Fibroblast of lung (primary cell): ENCODE results near the gene IL1F10. TPM values are rescaled to one million over a fixed set of nuclear protein-coding genes. Genes with fewer than 3 reads are reported as not detected.

Experiments
- DNase-seq, 2 donors: peaks; one replicate each; pipeline versions ENCODE4 v3.0.0 to v3.0.0-alpha.2; 2010; ENCODE audit warnings: low read depth in 2 of 2
- H2AFZ ChIP-seq: 2 replicates; pipeline ENCODE4 v1.5.1; 2012; ENCODE audit warnings: low read length, control low read depth, inconsistent platforms
- H3K27ac ChIP-seq: 2 replicates; pipeline ENCODE4 v1.5.1; 2011; ENCODE audit warnings: low read length, control low read depth; ENCODE audit not compliant: insufficient read depth
- H3K27me3 ChIP-seq: 2 replicates; pipeline ENCODE4 v1.5.1; 2011; ENCODE audit warnings: mild to moderate bottlenecking, low read length; ENCODE audit not compliant: control insufficient read depth, insufficient read depth
- H3K36me3 ChIP-seq: 2 replicates; pipeline ENCODE4 v1.5.1; 2011; ENCODE audit warnings: low read length; ENCODE audit not compliant: control insufficient read depth, insufficient read depth
- H3K4me1 ChIP-seq: 2 replicates; pipeline ENCODE4 v1.5.1; 2011; ENCODE audit warnings: low read length; ENCODE audit not compliant: control insufficient read depth, insufficient read depth; ENCODE audit errors: extremely low read depth
- H3K4me2 ChIP-seq: 2 replicates; pipeline ENCODE4 v1.5.1; 2011; ENCODE audit warnings: low read length, control low read depth; ENCODE audit not compliant: insufficient read depth; ENCODE audit errors: extremely low read depth
- H3K4me3 ChIP-seq, 4 experiments: fragments of 200-600 bp in 1 of 4; sonication (generic) in 1 of 4; replicated peaks in 1 of 4; 2 replicates each; pipeline ENCODE4 v1.5.1; 2011 to 2016; ENCODE audit warnings: low read length in 4 of 4, low read depth in 3 of 4, mild to moderate bottlenecking in 3 of 4, control low read depth in 2 of 4, inconsistent platforms in 1 of 4, mixed read lengths in 1 of 4; ENCODE audit not compliant: insufficient read depth in 1 of 4; ENCODE audit errors: control extremely low read depth in 1 of 4
- H3K79me2 ChIP-seq: 2 replicates; pipeline ENCODE4 v1.5.1; 2012; ENCODE audit warnings: mild to moderate bottlenecking, low read length, inconsistent platforms; ENCODE audit not compliant: control insufficient read depth, insufficient read depth
- H3K9ac ChIP-seq: 2 replicates; pipeline ENCODE4 v1.5.1; 2011; ENCODE audit warnings: mild to moderate bottlenecking, low read length, control low read depth; ENCODE audit not compliant: insufficient read depth
- H3K9me3 ChIP-seq: 2 replicates; pipeline ENCODE4 v1.5.1; 2012; ENCODE audit warnings: low read depth, low read length; ENCODE audit not compliant: control insufficient read depth, insufficient read depth
- H4K20me1 ChIP-seq: 2 replicates; pipeline ENCODE4 v1.5.1; 2011; ENCODE audit warnings: low read length; ENCODE audit not compliant: control insufficient read depth, insufficient read depth; ENCODE audit errors: extremely low read depth
- CTCF ChIP-seq, 2 donors: IDR thresholded peaks in 1 of 2; conservative IDR thresholded peaks in 1 of 2; 1 replicate in 1 of 2; 2 replicates in 1 of 2; pipeline ENCODE4 v1.5.1; 2011 to 2012; ENCODE audit warnings: low read length in 2 of 2, control low read depth in 1 of 2, inconsistent platforms in 1 of 2, low read depth in 1 of 2, mild to moderate bottlenecking in 1 of 2
- EZH2 ChIP-seq: IDR thresholded peaks from 2 replicates; pipeline ENCODE4 v1.5.1; 2012; ENCODE audit warnings: low read length, control low read depth, mild to moderate bottlenecking; ENCODE audit errors: missing control alignments
- polyA plus RNA-seq, 2 donors: library from polyadenylated mRNA; depleted of rRNA in 1 of 2; stranded (reverse) in 1 of 2; unstranded in 1 of 2; fragments of >200 nt; gene quantifications; 2 replicates each; pipeline ENCODE4 v1.2.1, GENCODE V29; 2011 to 2012; ENCODE audit warnings: missing spikeins in 1 of 2
- total RNA-seq: library from RNA; depleted of rRNA; stranded (reverse); fragments of >200 nt; gene quantifications from 2 replicates; pipeline ENCODE4 v1.2.1, GENCODE V29; 2014

Gene IL1F10
- total and polyA plus RNA-seq, 2 donors (not counting 1 experiment from before 2014, with no cell fraction given): not detected

- Histone ChIP-seq H3K4me2 (no peak overlapping the region), H3K9ac (no peak overlapping the region), H3K9me3 (no peaks in the 10 kb centered on the region), H3K27ac (no peak overlapping the region), H3K79me2 (no peaks in the 10 kb centered on the region), H3K4me1 (no peaks in the 10 kb centered on the region), H3K36me3 (no peaks in the 10 kb centered on the region), H2AFZ (no peak overlapping the region), H3K4me3 (no peak overlapping the region), H3K27me3 (peaks cover under 1% of the 10 kb centered on the region), H4K20me1 (no peaks in the 10 kb centered on the region)
- DNase-seq: no peak
- TF ChIP-seq CTCF (conservative IDR thresholded peaks at IDR 0.05 in 1 of 2, IDR thresholded peaks at IDR 0.05 in 1 of 2; ENCODE audit: low read depth in 1 of 2, low read length in 2 of 2) (no peak), EZH2 (no peak)
Measured at GRCh38 chr2:113068706-113069485, 1.1 kb downstream of the IL1F10 start.

GRCh38 chr2:113069676-113070605, 2.2 kb downstream of the IL1F10 start:
- Histone ChIP-seq H3K27me3 (peaks cover 2% of the 10 kb centered on the region), H3K36me3 (no peaks in the 10 kb centered on the region), H3K4me1 (no peaks in the 10 kb centered on the region), H3K4me2 (no peak overlapping the region), H3K9ac (no peak overlapping the region), H2AFZ (no peak overlapping the region), H3K79me2 (no peaks in the 10 kb centered on the region), H3K27ac (no peak overlapping the region), H4K20me1 (no peaks in the 10 kb centered on the region), H3K9me3 (no peaks in the 10 kb centered on the region), H3K4me3 (no peak overlapping the region)
- no peak for DNase-seq
- TF ChIP-seq EZH2 (no peak), CTCF (conservative IDR thresholded peaks at IDR 0.05 in 1 of 2, IDR thresholded peaks at IDR 0.05 in 1 of 2; ENCODE audit: low read depth in 1 of 2, low read length in 2 of 2) (no peak)

- no peak for DNase-seq
- Histone ChIP-seq H3K4me3 (no peak overlapping the region), H3K9ac (no peak overlapping the region), H4K20me1 (no peaks in the 10 kb centered on the region), H3K27me3 (peaks cover 2% of the 10 kb centered on the region), H2AFZ (no peak overlapping the region), H3K27ac (no peak overlapping the region), H3K79me2 (no peaks in the 10 kb centered on the region), H3K4me2 (no peak overlapping the region), H3K9me3 (no peaks in the 10 kb centered on the region), H3K36me3 (no peaks in the 10 kb centered on the region), H3K4me1 (no peaks in the 10 kb centered on the region)
- TF ChIP-seq CTCF (conservative IDR thresholded peaks at IDR 0.05 in 1 of 2, IDR thresholded peaks at IDR 0.05 in 1 of 2; ENCODE audit: low read depth in 1 of 2, low read length in 2 of 2) (no peak), EZH2 (no peak)
Measured at GRCh38 chr2:113070606-113070975, 2.8 kb downstream of the IL1F10 start.
